ENCODE data around the gene SLC35F2. TPM values are rescaled to one million over a fixed set of nuclear protein-coding genes. Genes with fewer than 3 reads are reported as not detected.

The SLC35F2 gene
- total RNA-seq, 2 experiments from 2014 or later, result 9.8 to 26.2 TPM

Other genes with a start within 250 kb of the SLC35F2 start
- gene SLN, start 146.7 kb downstream of the SLC35F2 start, total RNA-seq, result not detected
- under 1 TPM in 1 of 2 experiments, not detected in 1; 0.59 TPM for gene RAB39A, start 69.7 kb upstream of the SLC35F2 start, total RNA-seq
- gene CUL5, start 150.1 kb upstream of the SLC35F2 start, total RNA-seq, result 10 to 100 TPM; 28.4 to 34.4 TPM